Transverse colon (tissue), 4 donors: ENCODE results near the gene RERE.

Experiments
- CTCF ChIP-seq, 5 experiments: fragments of 200-600 bp in 3 of 5; fragments of 450-650 bp in 2 of 5; sonication (generic) in 3 of 5; IDR thresholded peaks; 1 replicate in 2 of 5; 2 replicates in 3 of 5; pipeline ENCODE4 v1.5.1; 2016 to 2017; ENCODE audit warnings: antibody characterized with exemption in 5 of 5, inconsistent platforms in 3 of 5, mild to moderate bottlenecking in 2 of 5, moderate library complexity in 1 of 5
- POLR2A ChIP-seq: fragments of 450-650 bp; IDR thresholded peaks from one replicate; pipeline ENCODE4 v1.6.1; 2016; ENCODE audit warnings: antibody characterized with exemption, mild to moderate bottlenecking, moderate library complexity
- POLR2AphosphoS5 ChIP-seq, 3 donors: sonication (generic); formaldehyde crosslinking; IDR thresholded peaks; one replicate each; pipeline ENCODE4 v1.6.1; 2016; ENCODE audit warnings: antibody characterized with exemption in 3 of 3

GRCh38 chr1:8406960-8407359 lies 410.5 kb downstream of the RERE start:
- TF ChIP-seq CTCF (IDR thresholded peaks at IDR 0.05) (no peak), POLR2A (no peak), POLR2AphosphoS5 (IDR thresholded peaks at IDR 0.05) (peak in 1 of 3 donors; percentile 21)
